ENCODE measurements around the gene SMCR8. TPM values are rescaled to one million over a fixed set of nuclear protein-coding genes. Genes with fewer than 3 reads are reported as not detected.

SMCR8 gene
- total RNA-seq, 4 donors from 2014 or later: 16.7 to 25.5 (median 22.4) TPM

DNA sequence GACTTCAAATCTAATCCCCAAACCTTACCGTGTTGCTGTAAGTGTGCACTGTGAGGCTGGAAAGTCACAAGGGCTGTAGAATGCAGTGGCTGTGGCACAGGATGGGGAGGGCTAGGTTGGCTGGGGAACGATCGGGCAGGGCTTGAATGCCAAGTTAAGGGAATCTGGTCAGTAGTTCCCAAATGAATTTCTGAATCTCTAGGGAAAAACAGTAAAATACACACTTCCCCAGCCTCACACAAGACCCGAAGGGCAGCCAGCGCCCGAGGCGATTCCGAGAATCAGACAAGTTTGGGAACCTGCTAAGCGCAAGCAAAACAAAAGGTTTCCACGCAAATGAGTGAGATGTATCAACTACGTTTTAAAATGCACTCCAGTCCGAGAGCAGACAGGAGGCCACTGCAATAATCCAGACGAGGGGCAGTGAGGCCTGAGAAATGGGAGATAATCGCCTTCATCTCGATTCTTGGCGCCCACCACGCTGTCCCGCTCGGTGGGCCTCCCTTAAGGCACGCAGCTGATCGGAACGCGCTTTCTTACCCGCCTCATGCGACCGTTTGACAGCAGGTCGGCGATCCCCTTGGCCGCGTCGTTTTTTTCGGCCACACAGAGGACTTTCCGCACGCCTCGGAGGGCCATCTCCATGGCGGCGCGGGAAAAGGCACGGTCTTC, 898 bp upstream of the SMCR8 start:
- Histone ChIP-seq H3K4me1 (peaks cover 63% of the 10 kb centered on the region), H3K27ac (peak overlapping the region; percentile 96), H3K9me3 (no peaks in the 10 kb centered on the region), H3K27me3 (no peaks in the 10 kb centered on the region), H3K36me3 (peaks cover 19% of the 10 kb centered on the region), H3K4me3 (peak overlapping the region; percentile 84)
- WGBS: under 1% methylated on average over 19 of the region's 39 CpGs
- TF ChIP-seq POLR2A (IDR thresholded peaks at IDR 0.05) (no peak), POLR2AphosphoS5 (IDR thresholded peaks at IDR 0.05) (no peak), EP300 (IDR thresholded peaks at IDR 0.05) (no peak)
- TF ChIP-seq, protein P1, sequence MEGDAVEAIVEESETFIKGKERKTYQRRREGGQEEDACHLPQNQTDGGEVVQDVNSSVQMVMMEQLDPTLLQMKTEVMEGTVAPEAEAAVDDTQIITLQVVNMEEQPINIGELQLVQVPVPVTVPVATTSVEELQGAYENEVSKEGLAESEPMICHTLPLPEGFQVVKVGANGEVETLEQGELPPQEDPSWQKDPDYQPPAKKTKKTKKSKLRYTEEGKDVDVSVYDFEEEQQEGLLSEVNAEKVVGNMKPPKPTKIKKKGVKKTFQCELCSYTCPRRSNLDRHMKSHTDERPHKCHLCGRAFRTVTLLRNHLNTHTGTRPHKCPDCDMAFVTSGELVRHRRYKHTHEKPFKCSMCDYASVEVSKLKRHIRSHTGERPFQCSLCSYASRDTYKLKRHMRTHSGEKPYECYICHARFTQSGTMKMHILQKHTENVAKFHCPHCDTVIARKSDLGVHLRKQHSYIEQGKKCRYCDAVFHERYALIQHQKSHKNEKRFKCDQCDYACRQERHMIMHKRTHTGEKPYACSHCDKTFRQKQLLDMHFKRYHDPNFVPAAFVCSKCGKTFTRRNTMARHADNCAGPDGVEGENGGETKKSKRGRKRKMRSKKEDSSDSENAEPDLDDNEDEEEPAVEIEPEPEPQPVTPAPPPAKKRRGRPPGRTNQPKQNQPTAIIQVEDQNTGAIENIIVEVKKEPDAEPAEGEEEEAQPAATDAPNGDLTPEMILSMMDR (IDR thresholded peaks at IDR 0.05): no peak
- no peak for DNase-seq (ENCODE audit: low spot score in 2 of 2)

DNA sequence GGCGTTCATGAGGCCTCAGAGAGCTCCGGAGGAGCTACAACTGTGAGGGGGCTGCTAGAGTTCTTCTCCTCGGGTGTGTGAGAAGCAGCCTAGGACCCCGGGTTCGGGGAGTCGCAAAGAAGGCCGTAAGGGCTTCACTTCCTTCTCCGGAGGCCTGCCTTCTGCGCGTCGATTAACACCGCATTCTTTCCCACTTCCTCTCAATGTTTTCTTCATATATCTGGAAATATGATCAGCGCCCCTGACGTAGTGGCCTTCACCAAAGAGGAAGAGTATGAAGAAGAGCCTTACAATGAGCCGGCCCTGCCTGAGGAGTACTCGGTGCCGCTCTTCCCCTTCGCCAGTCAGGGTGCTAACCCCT, 449 bp downstream of the SMCR8 start:
- no peak for TF ChIP-seq POLR2AphosphoS5 (IDR thresholded peaks at IDR 0.05)
- no peak for TF ChIP-seq EP300 (IDR thresholded peaks at IDR 0.05)
- TF ChIP-seq, protein P1 (IDR thresholded peaks at IDR 0.05): no peak
- no peak for TF ChIP-seq POLR2A (IDR thresholded peaks at IDR 0.05)
- no peak for DNase-seq (ENCODE audit: low spot score in 2 of 2)
- Histone ChIP-seq H3K27me3 (no peaks in the 10 kb centered on the region), H3K36me3 (peaks cover 25% of the 10 kb centered on the region), H3K4me1 (peaks cover 77% of the 10 kb centered on the region), H3K4me3 (peak overlapping the region; percentile 84), H3K27ac (peak overlapping the region; percentile 96), H3K9me3 (no peaks in the 10 kb centered on the region)
- WGBS: 13% methylated on average over 18 of the region's 18 CpGs

DNA sequence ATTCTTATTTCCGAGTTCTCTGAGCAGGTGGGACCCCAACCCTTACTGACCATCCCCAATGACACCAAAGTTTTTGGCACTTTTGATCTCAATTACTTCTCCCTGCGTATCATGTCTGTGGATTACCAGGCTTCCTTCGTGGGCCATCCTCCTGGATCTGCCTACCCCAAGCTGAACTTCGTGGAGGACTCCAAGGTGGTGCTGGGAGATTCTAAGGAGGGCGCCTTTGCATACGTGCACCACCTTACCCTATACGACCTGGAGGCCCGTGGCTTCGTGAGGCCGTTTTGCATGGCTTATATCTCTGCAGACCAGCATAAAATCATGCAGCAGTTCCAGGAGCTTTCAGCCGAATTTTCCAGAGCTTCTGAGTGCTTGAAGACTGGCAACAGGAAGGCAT, 868 bp downstream of the SMCR8 start:
- Histone ChIP-seq H3K4me3 (peak overlapping the region; percentile 84), H3K9me3 (no peaks in the 10 kb centered on the region), H3K27ac (peak overlapping the region; percentile 96), H3K4me1 (peaks cover 81% of the 10 kb centered on the region), H3K36me3 (peaks cover 28% of the 10 kb centered on the region), H3K27me3 (no peaks in the 10 kb centered on the region)
- WGBS: 66% methylated on average over 11 of the region's 11 CpGs
- no peak for DNase-seq (ENCODE audit: low spot score in 2 of 2)
- TF ChIP-seq, protein P1 (IDR thresholded peaks at IDR 0.05): no peak
- TF ChIP-seq POLR2A (IDR thresholded peaks at IDR 0.05) (no peak), EP300 (IDR thresholded peaks at IDR 0.05) (no peak), POLR2AphosphoS5 (IDR thresholded peaks at IDR 0.05) (no peak)

DNA sequence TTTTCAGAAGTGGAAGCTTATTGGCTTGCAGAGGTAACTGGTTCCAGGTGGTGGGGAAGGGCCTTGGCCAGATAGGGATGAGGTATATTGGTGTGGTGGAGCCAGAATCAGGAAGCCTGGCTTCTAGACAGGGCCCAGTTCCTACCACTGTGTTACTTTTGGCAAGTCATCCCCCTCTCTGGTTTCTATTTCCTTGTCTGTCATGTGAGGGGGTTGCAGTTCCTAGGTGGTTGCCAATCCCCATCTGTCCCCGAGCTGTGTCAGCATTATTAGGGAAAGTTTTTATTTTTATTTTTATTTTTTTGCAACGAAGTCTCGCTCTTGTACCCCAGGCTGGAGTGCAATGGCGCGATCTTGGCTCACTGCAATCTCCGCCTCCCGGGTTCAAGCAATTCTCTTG, 3.0 kb downstream of the SMCR8 start:
- H3K4me3 ChIP-seq: peak overlapping the region; percentile 0
- H3K27ac ChIP-seq: no peak overlapping the region
- H3K36me3 ChIP-seq: peaks cover 29% of the 10 kb centered on the region
- no peak for DNase-seq (ENCODE audit: low spot score in 2 of 2)
- H3K4me1 ChIP-seq: peaks cover 71% of the 10 kb centered on the region
- no peaks in the 10 kb centered on the region for H3K27me3 ChIP-seq
- H3K9me3 ChIP-seq: no peaks in the 10 kb centered on the region
- TF ChIP-seq, protein P1 (IDR thresholded peaks at IDR 0.05): no peak
- no peak for TF ChIP-seq POLR2A (IDR thresholded peaks at IDR 0.05)
- 88% methylated on average over 7 of the region's 7 CpGs for WGBS

DNA sequence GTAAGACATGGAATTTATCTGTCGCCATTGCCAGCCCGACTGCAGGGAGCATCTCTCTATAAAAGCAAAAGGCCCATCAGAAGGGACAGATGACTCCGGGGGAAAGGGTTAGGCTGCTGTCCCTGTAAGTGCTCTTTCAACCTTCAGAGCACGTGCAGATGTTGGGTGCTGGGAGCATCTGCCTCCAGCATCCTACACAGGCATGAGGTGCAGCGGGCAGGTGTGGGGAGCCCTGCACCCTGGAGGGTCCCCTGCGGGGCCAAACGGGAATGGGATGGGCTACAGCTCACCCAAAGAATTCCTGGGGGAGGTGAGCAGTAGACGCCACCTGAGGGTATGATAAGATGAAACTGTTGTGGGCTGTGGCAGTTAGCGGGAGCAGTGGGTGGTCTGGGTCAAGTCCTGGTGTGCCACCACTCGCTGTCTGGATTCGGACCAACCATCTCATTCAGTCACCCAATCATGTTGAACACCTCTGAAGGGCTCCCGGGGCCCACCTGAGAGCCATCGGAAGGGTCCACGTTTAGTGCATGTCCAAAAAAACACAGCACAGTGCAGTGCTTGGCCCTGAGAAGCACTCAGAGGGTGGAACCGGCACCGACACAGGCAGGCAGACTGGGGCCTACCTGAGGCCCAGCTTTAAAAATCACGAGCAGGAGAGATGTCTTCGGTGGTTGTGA, 3.8 kb downstream of the SMCR8 start:
- no peaks in the 10 kb centered on the region for H3K27me3 ChIP-seq
- TF ChIP-seq EP300 (IDR thresholded peaks at IDR 0.05) (no peak), POLR2A (IDR thresholded peaks at IDR 0.05) (no peak), POLR2AphosphoS5 (IDR thresholded peaks at IDR 0.05) (no peak)
- TF ChIP-seq, protein P1 (IDR thresholded peaks at IDR 0.05): no peak
- no peak for DNase-seq (ENCODE audit: low spot score in 2 of 2)
- H3K4me3 ChIP-seq: peak overlapping the region; percentile 0
- no peak overlapping the region for H3K27ac ChIP-seq
- 81% methylated on average over 8 of the region's 18 CpGs for WGBS
- H3K36me3 ChIP-seq: peaks cover 37% of the 10 kb centered on the region
- peaks cover 63% of the 10 kb centered on the region for H3K4me1 ChIP-seq
- no peaks in the 10 kb centered on the region for H3K9me3 ChIP-seq
